Tibial nerve (tissue), 3 donors: ENCODE results near the gene PLOD3.

Source experiments
- POLR2A ChIP-seq, 2 donors: fragments of 450-650 bp; IDR thresholded peaks; one replicate each; pipeline ENCODE4 v1.6.1; 2017; ENCODE audit warnings: antibody characterized with exemption in 2 of 2, mild to moderate bottlenecking in 2 of 2, moderate library complexity in 2 of 2
- TF ChIP-seq, protein P1 (sequence below), 5 experiments: fragments of 200-600 bp in 3 of 5; fragments of 450-650 bp in 2 of 5; sonication (generic) in 3 of 5; IDR thresholded peaks; one replicate each; pipeline ENCODE4 v1.5.1; 2016 to 2019; ENCODE audit warnings: antibody characterized with exemption in 5 of 5, mild to moderate bottlenecking in 3 of 5, moderate library complexity in 2 of 5

DNA sequence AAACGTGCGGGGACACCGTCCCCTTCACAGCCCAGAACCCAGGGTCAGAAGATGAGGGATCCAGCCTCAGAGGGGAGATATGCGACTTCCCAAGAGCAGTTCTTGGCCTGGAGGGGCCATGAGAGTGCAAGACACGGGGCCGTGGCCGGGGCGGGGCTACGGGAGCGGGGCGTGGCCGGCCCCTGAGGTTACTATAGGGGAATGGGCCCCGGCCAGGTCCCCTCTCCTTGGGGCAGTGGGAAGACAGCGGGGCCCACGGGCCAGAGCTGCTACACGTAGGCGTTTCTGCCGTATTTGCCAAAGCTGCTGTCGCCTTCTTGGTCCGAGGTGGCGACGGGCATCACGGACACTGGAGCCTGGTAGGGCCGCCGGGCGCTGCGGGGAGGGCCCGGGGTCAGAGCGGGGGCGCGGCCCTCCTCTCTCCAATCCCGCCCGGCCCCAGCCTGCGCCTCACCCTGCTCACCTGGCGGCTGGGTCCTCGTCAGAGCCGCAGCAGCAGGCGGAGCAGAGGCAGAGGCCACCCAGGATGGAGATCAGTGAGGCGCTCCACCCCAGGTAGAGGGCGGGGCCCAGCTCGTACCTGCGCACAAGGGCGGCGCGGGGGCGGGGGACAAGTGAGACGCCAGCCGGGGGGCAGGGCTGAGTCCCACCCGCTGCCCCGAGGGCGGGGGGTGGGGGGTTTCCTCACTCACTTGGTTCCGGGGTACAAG, 14.9 kb upstream of the PLOD3 start:
- TF ChIP-seq POLR2A (IDR thresholded peaks at IDR 0.05) = no peak
- TF ChIP-seq, protein P1, sequence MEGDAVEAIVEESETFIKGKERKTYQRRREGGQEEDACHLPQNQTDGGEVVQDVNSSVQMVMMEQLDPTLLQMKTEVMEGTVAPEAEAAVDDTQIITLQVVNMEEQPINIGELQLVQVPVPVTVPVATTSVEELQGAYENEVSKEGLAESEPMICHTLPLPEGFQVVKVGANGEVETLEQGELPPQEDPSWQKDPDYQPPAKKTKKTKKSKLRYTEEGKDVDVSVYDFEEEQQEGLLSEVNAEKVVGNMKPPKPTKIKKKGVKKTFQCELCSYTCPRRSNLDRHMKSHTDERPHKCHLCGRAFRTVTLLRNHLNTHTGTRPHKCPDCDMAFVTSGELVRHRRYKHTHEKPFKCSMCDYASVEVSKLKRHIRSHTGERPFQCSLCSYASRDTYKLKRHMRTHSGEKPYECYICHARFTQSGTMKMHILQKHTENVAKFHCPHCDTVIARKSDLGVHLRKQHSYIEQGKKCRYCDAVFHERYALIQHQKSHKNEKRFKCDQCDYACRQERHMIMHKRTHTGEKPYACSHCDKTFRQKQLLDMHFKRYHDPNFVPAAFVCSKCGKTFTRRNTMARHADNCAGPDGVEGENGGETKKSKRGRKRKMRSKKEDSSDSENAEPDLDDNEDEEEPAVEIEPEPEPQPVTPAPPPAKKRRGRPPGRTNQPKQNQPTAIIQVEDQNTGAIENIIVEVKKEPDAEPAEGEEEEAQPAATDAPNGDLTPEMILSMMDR (IDR thresholded peaks at IDR 0.05) = no peak
